IMR-90 (cell line): ENCODE data around the gene CEMIP2. TPM values are rescaled to one million over a fixed set of nuclear protein-coding genes. Genes with fewer than 3 reads are reported as not detected.

Experiments
- ATAC-seq: fragments of 200-7000 bp; cut with Tn5 transposase; 2 replicates; pipeline ENCODE4 v1.9.1; 2020; ENCODE audit warnings: low read depth, mild to moderate bottlenecking, moderate library complexity
- BruUV-seq: library from RNA; stranded (reverse); fragments of 400-500 nt; replicated peaks from 2 replicates; lab custom pipeline; 2021; lab: Mats Ljungman, UMichigan
- CTCF ChIA-PET: fragments of 300-600 bp; formaldehyde crosslinking; extraction: SDS; loops from one replicate; lab custom pipeline; 2021; ENCODE audit warnings: antibody characterized with exemption; lab: Yijun Ruan, JAX
- POLR2A ChIA-PET: fragments of 300-600 bp; sonication (Branson Sonifier 250); formaldehyde crosslinking; loops from one replicate; lab custom pipeline; 2022; ENCODE audit warnings: antibody characterized with exemption; ENCODE audit not compliant: unreplicated experiment; lab: Charles Lee
- DNase-seq: peaks from one replicate; pipeline ENCODE4 v3.0.0; 2013
- H2AFZ ChIP-seq: replicated peaks from 2 replicates; pipeline ENCODE3; 2013; ENCODE audit warnings: low read length, mild to moderate bottlenecking; ENCODE audit not compliant: poor library complexity
- H2AK5ac ChIP-seq: 2 replicates; pipeline ENCODE4 v1.6.1; 2013; ENCODE audit warnings: low read depth, low read length, inconsistent platforms
- H2AK9ac ChIP-seq: replicated peaks from 2 replicates; pipeline ENCODE3; 2013; ENCODE audit warnings: mild to moderate bottlenecking, low read depth, low read length, moderate library complexity; ENCODE audit not compliant: poor library complexity
- H2BK120ac ChIP-seq: 2 replicates; pipeline ENCODE4 v1.6.1; 2013; ENCODE audit warnings: low read depth, low read length, inconsistent platforms
- H2BK15ac ChIP-seq: 3 replicates; pipeline ENCODE4 v1.6.1; 2013; ENCODE audit warnings: low read depth, low read length, inconsistent platforms
- H2BK20ac ChIP-seq: 2 replicates; pipeline ENCODE4 v1.6.1; 2013; ENCODE audit warnings: low read depth, mild to moderate bottlenecking, inconsistent platforms, low read length, moderate library complexity
- H2BK5ac ChIP-seq: 2 replicates; pipeline ENCODE4 v1.6.1; 2013; ENCODE audit warnings: mild to moderate bottlenecking, low read depth, low read length, inconsistent platforms; ENCODE audit not compliant: poor library complexity, severe bottlenecking
- H3K14ac ChIP-seq: replicated peaks from 2 replicates; pipeline ENCODE4 v1.6.1; 2013; ENCODE audit warnings: low read depth, low read length, inconsistent platforms
- H3K18ac ChIP-seq: 2 replicates; pipeline ENCODE4 v1.6.1; 2013; ENCODE audit warnings: low read depth, low read length, control low read depth
- H3K23ac ChIP-seq: 2 replicates; pipeline ENCODE4 v1.6.1; 2013; ENCODE audit warnings: low read depth, low read length, inconsistent platforms
- H3K27ac ChIP-seq: 2 replicates; pipeline ENCODE4 v1.5.1; 2013; ENCODE audit warnings: mild to moderate bottlenecking, control low read depth, low read length; ENCODE audit not compliant: insufficient read depth
- H3K27me3 ChIP-seq: 2 replicates; pipeline ENCODE4 v1.6.1; 2013; ENCODE audit warnings: low read length; ENCODE audit not compliant: control insufficient read depth, insufficient read depth
- H3K36me3 ChIP-seq: 2 replicates; pipeline ENCODE4 v1.6.1; 2013; ENCODE audit warnings: low read length, mixed read lengths; ENCODE audit not compliant: control insufficient read depth, insufficient read depth
- H3K4ac ChIP-seq: 2 replicates; pipeline ENCODE4 v1.6.1; 2013; ENCODE audit warnings: low read depth, low read length, inconsistent platforms
- H3K4me1 ChIP-seq: 2 replicates; pipeline ENCODE4 v1.6.1; 2013; ENCODE audit warnings: low read length, mixed read lengths; ENCODE audit not compliant: control insufficient read depth, insufficient read depth
- H3K4me2 ChIP-seq: 2 replicates; pipeline ENCODE4 v1.6.1; 2013; ENCODE audit warnings: low read depth, mild to moderate bottlenecking, control low read depth, low read length, moderate library complexity
- H3K4me3 ChIP-seq: 2 replicates; pipeline ENCODE4 v1.5.1; 2013; ENCODE audit warnings: low read depth, mild to moderate bottlenecking, control low read depth, low read length, moderate library complexity; ENCODE audit not compliant: insufficient read depth
- H3K56ac ChIP-seq: 2 replicates; pipeline ENCODE4 v1.6.1; 2013; ENCODE audit warnings: low read length, inconsistent platforms; ENCODE audit not compliant: insufficient read depth; ENCODE audit errors: extremely low read depth
- H3K79me1 ChIP-seq, 2 experiments: 2 replicates each; pipeline ENCODE4 v1.6.1; 2013; ENCODE audit warnings: low read length in 2 of 2, inconsistent platforms in 1 of 2, low read depth in 1 of 2
- H3K9ac ChIP-seq: 2 replicates; pipeline ENCODE4 v1.6.1; 2013; ENCODE audit warnings: low read depth, low read length, control low read depth
- H3K9me1 ChIP-seq: 2 replicates; pipeline ENCODE4 v1.6.1; 2013; ENCODE audit warnings: low read length, inconsistent platforms; ENCODE audit not compliant: insufficient read depth
- H3K9me3 ChIP-seq: 2 replicates; pipeline ENCODE4 v1.6.1; 2013; ENCODE audit warnings: low read length; ENCODE audit not compliant: control insufficient read depth, insufficient read depth
- H4K20me1 ChIP-seq: 2 replicates; pipeline ENCODE4 v1.6.1; 2013; ENCODE audit warnings: low read length, inconsistent platforms; ENCODE audit not compliant: insufficient read depth
- H4K5ac ChIP-seq: 2 replicates; pipeline ENCODE4 v1.6.1; 2013; ENCODE audit warnings: mild to moderate bottlenecking, low read depth, low read length, control low read depth
- H4K8ac ChIP-seq, 2 experiments: 2 replicates each; pipeline ENCODE4 v1.6.1; 2013; ENCODE audit warnings: low read depth in 2 of 2, low read length in 2 of 2, control low read depth in 1 of 2, inconsistent platforms in 1 of 2
- H4K91ac ChIP-seq: 2 replicates; pipeline ENCODE4 v1.6.1; 2013; ENCODE audit warnings: low read depth, low read length, inconsistent platforms; ENCODE audit not compliant: insufficient read depth
- FOS ChIP-seq: fragments of 150-350 bp; IDR thresholded peaks from 2 replicates; pipeline ENCODE4 v1.6.1; 2016; ENCODE audit warnings: low read depth, low read length
- MXI1 ChIP-seq: IDR thresholded peaks from 2 replicates; pipeline ENCODE4 v1.6.1; 2012; ENCODE audit warnings: low read depth, mild to moderate bottlenecking, low read length, moderate library complexity, borderline replicate concordance
- NFE2L2 ChIP-seq: fragments of 150-350 bp; IDR thresholded peaks from 2 replicates; pipeline ENCODE4 v1.6.1; 2016; ENCODE audit warnings: low read depth, mild to moderate bottlenecking, low read length
- RAD21 ChIP-seq: IDR thresholded peaks from 2 replicates; pipeline ENCODE4 v1.6.1; 2012; ENCODE audit warnings: low read length, improper control_type of control experiment
- SMC3 ChIP-seq: fragments of 150-350 bp; IDR thresholded peaks from 2 replicates; pipeline ENCODE4 v1.6.1; 2016; ENCODE audit warnings: low read depth, mild to moderate bottlenecking, antibody characterized with exemption, low read length, moderate library complexity
- WGBS, 2 experiments: methylation state at CpG; one replicate each; pipeline versions ENCODE4 v1.1.5 to v1.1.7; 2013; ENCODE audit warnings: missing lambda C conversion rate in 2 of 2; ENCODE audit not compliant: insufficient read length in 1 of 2; ENCODE audit errors: extremely low coverage in 2 of 2; 5-methylcytosine and 5-hydroxymethylcytosine counted together
- dilution Hi-C: fragments of 300-500 bp; cut with HindIII; formaldehyde crosslinking; loops from one replicate; pipeline ENCODE4 v1.14.3; 2018; ENCODE audit warnings: low sequenced_read_pairs; ENCODE audit not compliant: unreplicated experiment
- in situ Hi-C: fragments of 300-500 bp; cut with MboI; formaldehyde crosslinking; loops from 3 replicates; pipeline ENCODE4 v1.14.3; 2019; ENCODE audit warnings: low sequenced_read_pairs, inconsistent platforms, mixed read lengths
- intact Hi-C: fragments of 100-400 bp; cut with micrococcal nuclease; formaldehyde crosslinking; loops from 2 replicates; pipeline ENCODE4 v1.10.0; 2022
- polyA plus RNA-seq, 3 experiments: library from polyadenylated mRNA; depleted of rRNA; stranded (reverse); fragments of >200 nt; gene quantifications; 2 replicates each; pipeline ENCODE4 v1.2.3, GENCODE V29; 2012; ENCODE audit warnings: low replicate concordance in 1 of 3
- total RNA-seq: library from RNA; depleted of rRNA; stranded (reverse); fragments of >200 nt; gene quantifications from 2 replicates; pipeline ENCODE4 v1.2.3, GENCODE V29; 2012
- TF ChIP-seq, protein P1 (sequence below): conservative IDR thresholded peaks from 2 replicates; pipeline ENCODE4 v1.5.1; 2012; ENCODE audit warnings: mild to moderate bottlenecking, low read depth, low read length, improper control_type of control experiment

CEMIP2 gene
- total and polyA plus RNA-seq, 2 of the 4 experiments (the other 2 are of a cell fraction): 65.2 to 67.4 TPM

DNA sequence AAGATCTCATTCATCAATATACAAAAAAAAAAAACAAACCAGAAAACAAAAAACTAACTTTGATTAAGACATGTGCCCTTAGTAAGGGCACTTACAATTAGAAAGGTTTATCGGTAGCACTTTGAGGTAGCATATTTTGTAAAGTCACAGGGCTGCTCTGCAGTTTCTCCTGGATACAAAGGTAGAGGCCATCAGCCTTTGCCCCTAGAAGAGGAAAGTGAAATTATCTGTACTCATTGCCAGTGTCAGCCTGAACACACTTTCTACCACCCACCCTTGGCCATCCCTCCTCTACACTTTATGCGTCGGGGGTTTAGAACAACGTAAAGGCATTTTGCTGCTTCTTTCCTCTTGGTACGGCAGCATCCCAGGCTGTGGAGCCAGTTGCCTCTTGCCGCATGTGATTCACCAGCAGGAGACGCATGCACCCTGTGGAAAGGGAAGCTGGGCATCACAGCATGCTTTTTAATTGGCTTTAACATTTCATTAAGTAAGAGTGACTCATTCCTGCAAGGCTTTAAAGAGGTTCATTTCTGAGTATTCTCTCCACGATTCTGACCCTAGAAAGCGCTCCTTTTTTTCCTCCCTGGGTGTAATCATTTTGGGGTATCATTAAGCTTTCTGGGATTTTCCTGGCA lies 84.6 kb downstream of the CEMIP2 start:
- H3K27me3 ChIP-seq: no peaks in the 10 kb centered on the region
- H2AFZ ChIP-seq: no peak overlapping the region
- CTCF ChIA-PET: interaction anchor here (0.6 to 0.8 kb wide), 4 partner anchors 26 to 135 kb away, joined by 3 to 4 read pairs (median 3); no protein-coding TSS in a partner anchor
- H2AK9ac ChIP-seq: no peak overlapping the region
- intact Hi-C loops: loop anchor here (5.0 kb wide), 1 partner anchor 229 kb away; the partner anchor contains the start of genes ABHD17B and C9orf85
- H3K9me1 ChIP-seq: peaks cover 10% of the 10 kb centered on the region
- BruUV-seq: no TSS peak
- no peak overlapping the region for H3K27ac ChIP-seq
- no peak overlapping the region for H3K18ac ChIP-seq
- TF ChIP-seq RAD21 (peak; percentile 54), FOS (0 out of 2 replicates have a peak, but pooled peaks have one; percentile 38), SMC3 (peak; percentile 32; the same call in 1 of the 2 replicates), MXI1 (peak; percentile 43; the same call in 1 of the 2 replicates), NFE2L2 (no peak)
- TF ChIP-seq, protein P1, sequence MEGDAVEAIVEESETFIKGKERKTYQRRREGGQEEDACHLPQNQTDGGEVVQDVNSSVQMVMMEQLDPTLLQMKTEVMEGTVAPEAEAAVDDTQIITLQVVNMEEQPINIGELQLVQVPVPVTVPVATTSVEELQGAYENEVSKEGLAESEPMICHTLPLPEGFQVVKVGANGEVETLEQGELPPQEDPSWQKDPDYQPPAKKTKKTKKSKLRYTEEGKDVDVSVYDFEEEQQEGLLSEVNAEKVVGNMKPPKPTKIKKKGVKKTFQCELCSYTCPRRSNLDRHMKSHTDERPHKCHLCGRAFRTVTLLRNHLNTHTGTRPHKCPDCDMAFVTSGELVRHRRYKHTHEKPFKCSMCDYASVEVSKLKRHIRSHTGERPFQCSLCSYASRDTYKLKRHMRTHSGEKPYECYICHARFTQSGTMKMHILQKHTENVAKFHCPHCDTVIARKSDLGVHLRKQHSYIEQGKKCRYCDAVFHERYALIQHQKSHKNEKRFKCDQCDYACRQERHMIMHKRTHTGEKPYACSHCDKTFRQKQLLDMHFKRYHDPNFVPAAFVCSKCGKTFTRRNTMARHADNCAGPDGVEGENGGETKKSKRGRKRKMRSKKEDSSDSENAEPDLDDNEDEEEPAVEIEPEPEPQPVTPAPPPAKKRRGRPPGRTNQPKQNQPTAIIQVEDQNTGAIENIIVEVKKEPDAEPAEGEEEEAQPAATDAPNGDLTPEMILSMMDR: peak; percentile 52
- H2BK15ac ChIP-seq: no peak overlapping the region
- no peak overlapping the region for H4K8ac ChIP-seq
- peak; percentile 61 for DNase-seq
- 0 out of 2 replicates have a peak overlapping the region, but pooled peaks have one; percentile 14 for H4K91ac ChIP-seq
- in situ Hi-C loops: no loop called here
- no peak overlapping the region for H2BK120ac ChIP-seq
- no peaks in the 10 kb centered on the region for H3K9me3 ChIP-seq
- no peak overlapping the region; the same call in 1 of the 2 replicates for H2AK5ac ChIP-seq
- no peak overlapping the region for H2BK20ac ChIP-seq
- peak; percentile 53 for ATAC-seq
- POLR2A ChIA-PET: interaction anchor here (0.6 kb wide), 2 partner anchors 21 to 117 kb away, joined by 3 to 4 read pairs; no protein-coding TSS in a partner anchor
- H2BK5ac ChIP-seq: no peak overlapping the region
- no peak overlapping the region for H3K4me2 ChIP-seq
- no peak overlapping the region for H3K56ac ChIP-seq
- H3K79me1 ChIP-seq: peaks cover 9% of the 10 kb centered on the region in 2 experiments; a peak in 2 of 4 replicates
- no peak overlapping the region for H3K23ac ChIP-seq
- H3K36me3 ChIP-seq: peaks cover 5% of the 10 kb centered on the region; the same call in 1 of the 2 replicates
- peaks cover 19% of the 10 kb centered on the region for H3K4me1 ChIP-seq
- no peak overlapping the region; the same call in 1 of the 2 replicates for H3K14ac ChIP-seq
- no peak overlapping the region for H3K4me3 ChIP-seq
- H4K5ac ChIP-seq: no peak overlapping the region
- peaks cover 3% of the 10 kb centered on the region; the same call in 1 of the 2 replicates for H4K20me1 ChIP-seq
- WGBS, 2 experiments: 86% methylated on average over 3 of the region's 9 CpGs; no CpG with 5 or more reads in 1 of the 2 experiments
- dilution Hi-C loops: no loop called here
- no peak overlapping the region for H3K9ac ChIP-seq
- H3K4ac ChIP-seq: 0 out of 2 replicates have a peak overlapping the region, but pooled peaks have one; percentile 30
